Panc1 (cell line): Measurements from ENCODE around the gene KPNB1. TPM values are rescaled to one million over a fixed set of nuclear protein-coding genes. Genes with fewer than 3 reads are reported as not detected.

ENCODE experiments used
- ATAC-seq: fragments of 200-7000 bp; cut with Tn5 transposase; 2 replicates; pipeline ENCODE4 v1.9.1; 2020; ENCODE audit warnings: mild to moderate bottlenecking, moderate library complexity
- BruUV-seq: library from RNA; stranded (reverse); fragments of 400-500 nt; replicated peaks from 2 replicates; lab custom pipeline; 2021; lab: Mats Ljungman, UMichigan
- CTCF ChIA-PET: fragments of 300-600 bp; sonication (Branson Sonifier 250); formaldehyde crosslinking; loops from one replicate; lab custom pipeline; 2022; ENCODE audit warnings: antibody characterized with exemption; lab: Charles Lee
- POLR2A ChIA-PET: fragments of 300-600 bp; sonication (Branson Sonifier 250); formaldehyde crosslinking; loops from one replicate; lab custom pipeline; 2022; ENCODE audit warnings: antibody characterized with exemption; lab: Charles Lee
- DNase-seq: peaks from one replicate; pipeline ENCODE4 v3.0.0-alpha.2; 2010; ENCODE audit warnings: low read depth, low spot score
- H3K27ac ChIP-seq: 2 replicates; pipeline ENCODE4 v1.5.1; 2011; ENCODE audit warnings: mild to moderate bottlenecking, low read length, inconsistent platforms
- H3K27me3 ChIP-seq: fragments of 200-500 bp; sonication (Bioruptor generic); 2 replicates; pipeline ENCODE4 v1.6.0; 2014; ENCODE audit warnings: low read length, inconsistent platforms; ENCODE audit not compliant: control insufficient read depth, insufficient read depth
- H3K36me3 ChIP-seq: fragments of 200-500 bp; sonication (Bioruptor generic); 2 replicates; pipeline ENCODE4 v1.5.1; 2014; ENCODE audit warnings: inconsistent platforms, mild to moderate bottlenecking, low read length, moderate library complexity; ENCODE audit not compliant: control insufficient read depth, insufficient read depth
- H3K4me1 ChIP-seq: 2 replicates; pipeline ENCODE4 v1.5.1; 2011; ENCODE audit warnings: inconsistent platforms, mild to moderate bottlenecking, low read length, moderate library complexity; ENCODE audit not compliant: control insufficient read depth, insufficient read depth
- H3K4me3 ChIP-seq, 2 experiments: 2 replicates each; pipeline ENCODE4 v1.5.1; 2011 to 2012; ENCODE audit warnings: low read depth in 2 of 2, low read length in 2 of 2, mild to moderate bottlenecking in 2 of 2, inconsistent platforms in 1 of 2, moderate library complexity in 1 of 2
- H3K9me3 ChIP-seq: fragments of 200-500 bp; sonication (Bioruptor generic); 2 replicates; pipeline ENCODE4 v1.5.1; 2014; ENCODE audit warnings: low read depth, mild to moderate bottlenecking, inconsistent platforms, low read length, moderate library complexity; ENCODE audit not compliant: control insufficient read depth, insufficient read depth
- POLR2AphosphoS5 ChIP-seq: IDR thresholded peaks from 2 replicates; pipeline ENCODE4 v1.6.1; 2012; ENCODE audit warnings: mild to moderate bottlenecking, low read depth, low read length, moderate library complexity
- SIN3A ChIP-seq: IDR thresholded peaks from 2 replicates; pipeline ENCODE4 v1.6.1; 2012; ENCODE audit warnings: low read depth, mild to moderate bottlenecking, low read length, moderate library complexity, borderline replicate concordance; ENCODE audit not compliant: insufficient read depth
- TCF7L2 ChIP-seq: IDR thresholded peaks from 2 replicates; pipeline ENCODE4 v1.6.1; 2011; ENCODE audit warnings: mild to moderate bottlenecking, low read depth, low read length, inconsistent platforms
- in situ Hi-C: cut with HindIII; loops from 2 replicates; pipeline ENCODE4 v1.10.0; 2016; ENCODE audit warnings: low sequenced_read_pairs, low pct_unique_long_range_greater_than_20kb
- intact Hi-C: fragments of 100-400 bp; cut with micrococcal nuclease; formaldehyde crosslinking; loops from one replicate; pipeline ENCODE4 v1.10.0; 2022; ENCODE audit not compliant: unreplicated experiment
- total RNA-seq: library from RNA; stranded (reverse); gene quantifications from one replicate; pipeline ENCODE4 v1.2.1, GENCODE V29; 2021; ENCODE audit not compliant: unreplicated experiment
- TF ChIP-seq, protein P1 (sequence below): fragments of 450-650 bp; IDR thresholded peaks from 2 replicates; pipeline ENCODE4 v1.5.1; 2017; ENCODE audit warnings: mild to moderate bottlenecking
- TF ChIP-seq, protein P2 (sequence below), 2 experiments: IDR thresholded peaks; 2 replicates each; pipeline ENCODE4 v1.6.1; 2011 to 2012; ENCODE audit warnings: low read depth in 2 of 2, control low read depth in 1 of 2, low read length in 1 of 2, mild to moderate bottlenecking in 1 of 2, moderate library complexity in 1 of 2; ENCODE audit not compliant: insufficient read depth in 1 of 2

KPNB1 gene
- total RNA-seq, 1 experiment from 2014 or later: 666 TPM

DNA sequence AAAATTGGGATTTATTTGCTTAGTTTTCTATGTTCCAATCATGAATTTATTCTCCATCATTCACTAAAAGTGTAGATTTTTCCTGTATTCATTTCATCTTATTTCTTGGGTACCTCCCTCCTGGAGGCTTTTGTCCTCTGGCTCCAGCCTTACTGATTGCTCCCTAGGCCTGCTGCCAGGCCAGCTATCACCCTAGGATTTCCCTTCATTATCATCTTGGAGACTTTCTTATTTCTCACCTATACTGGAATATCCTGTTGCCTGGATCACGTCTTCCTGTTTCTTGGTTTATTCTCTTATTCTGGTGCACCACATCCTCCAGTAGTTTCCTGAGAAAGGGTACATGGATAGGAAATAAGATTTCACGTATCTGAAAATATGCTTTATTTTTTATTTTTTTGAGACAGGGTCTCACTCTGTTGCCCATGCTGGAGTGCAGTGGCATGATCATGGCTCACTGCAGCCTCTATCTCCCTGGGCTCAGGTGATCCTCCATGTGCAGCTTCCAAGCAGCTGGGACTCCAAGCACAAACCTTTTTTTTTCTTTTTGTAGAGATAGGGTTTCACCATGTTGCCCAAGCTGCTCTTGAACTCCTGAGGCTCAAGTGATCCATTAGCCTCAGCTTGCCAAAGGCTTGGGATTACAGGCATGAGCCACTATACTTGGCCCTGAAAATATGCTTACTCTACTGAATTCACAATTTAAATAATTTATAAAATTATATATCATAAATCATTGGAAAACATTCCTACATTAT is 13.3 kb upstream of the KPNB1 start:
- DNase-seq: no peak
- H3K27ac ChIP-seq: no peak overlapping the region
- no TSS peak for BruUV-seq
- in situ Hi-C loops (no loop called here), intact Hi-C loops (no loop called here)
- no peaks in the 10 kb centered on the region for H3K9me3 ChIP-seq
- H3K4me3 ChIP-seq: no peak overlapping the region
- H3K36me3 ChIP-seq: no peaks in the 10 kb centered on the region
- ChIA-PET POLR2A (interaction anchor here (0.6 kb wide), 2 partner anchors 14 to 17 kb away, joined by 7 to 10 read pairs; no protein-coding TSS in a partner anchor), CTCF (no interaction called here)
- H3K4me1 ChIP-seq: no peaks in the 10 kb centered on the region
- no peaks in the 10 kb centered on the region for H3K27me3 ChIP-seq
- TF ChIP-seq TCF7L2: no peak
- TF ChIP-seq, protein P1, sequence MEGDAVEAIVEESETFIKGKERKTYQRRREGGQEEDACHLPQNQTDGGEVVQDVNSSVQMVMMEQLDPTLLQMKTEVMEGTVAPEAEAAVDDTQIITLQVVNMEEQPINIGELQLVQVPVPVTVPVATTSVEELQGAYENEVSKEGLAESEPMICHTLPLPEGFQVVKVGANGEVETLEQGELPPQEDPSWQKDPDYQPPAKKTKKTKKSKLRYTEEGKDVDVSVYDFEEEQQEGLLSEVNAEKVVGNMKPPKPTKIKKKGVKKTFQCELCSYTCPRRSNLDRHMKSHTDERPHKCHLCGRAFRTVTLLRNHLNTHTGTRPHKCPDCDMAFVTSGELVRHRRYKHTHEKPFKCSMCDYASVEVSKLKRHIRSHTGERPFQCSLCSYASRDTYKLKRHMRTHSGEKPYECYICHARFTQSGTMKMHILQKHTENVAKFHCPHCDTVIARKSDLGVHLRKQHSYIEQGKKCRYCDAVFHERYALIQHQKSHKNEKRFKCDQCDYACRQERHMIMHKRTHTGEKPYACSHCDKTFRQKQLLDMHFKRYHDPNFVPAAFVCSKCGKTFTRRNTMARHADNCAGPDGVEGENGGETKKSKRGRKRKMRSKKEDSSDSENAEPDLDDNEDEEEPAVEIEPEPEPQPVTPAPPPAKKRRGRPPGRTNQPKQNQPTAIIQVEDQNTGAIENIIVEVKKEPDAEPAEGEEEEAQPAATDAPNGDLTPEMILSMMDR: no peak
- TF ChIP-seq, protein P2, sequence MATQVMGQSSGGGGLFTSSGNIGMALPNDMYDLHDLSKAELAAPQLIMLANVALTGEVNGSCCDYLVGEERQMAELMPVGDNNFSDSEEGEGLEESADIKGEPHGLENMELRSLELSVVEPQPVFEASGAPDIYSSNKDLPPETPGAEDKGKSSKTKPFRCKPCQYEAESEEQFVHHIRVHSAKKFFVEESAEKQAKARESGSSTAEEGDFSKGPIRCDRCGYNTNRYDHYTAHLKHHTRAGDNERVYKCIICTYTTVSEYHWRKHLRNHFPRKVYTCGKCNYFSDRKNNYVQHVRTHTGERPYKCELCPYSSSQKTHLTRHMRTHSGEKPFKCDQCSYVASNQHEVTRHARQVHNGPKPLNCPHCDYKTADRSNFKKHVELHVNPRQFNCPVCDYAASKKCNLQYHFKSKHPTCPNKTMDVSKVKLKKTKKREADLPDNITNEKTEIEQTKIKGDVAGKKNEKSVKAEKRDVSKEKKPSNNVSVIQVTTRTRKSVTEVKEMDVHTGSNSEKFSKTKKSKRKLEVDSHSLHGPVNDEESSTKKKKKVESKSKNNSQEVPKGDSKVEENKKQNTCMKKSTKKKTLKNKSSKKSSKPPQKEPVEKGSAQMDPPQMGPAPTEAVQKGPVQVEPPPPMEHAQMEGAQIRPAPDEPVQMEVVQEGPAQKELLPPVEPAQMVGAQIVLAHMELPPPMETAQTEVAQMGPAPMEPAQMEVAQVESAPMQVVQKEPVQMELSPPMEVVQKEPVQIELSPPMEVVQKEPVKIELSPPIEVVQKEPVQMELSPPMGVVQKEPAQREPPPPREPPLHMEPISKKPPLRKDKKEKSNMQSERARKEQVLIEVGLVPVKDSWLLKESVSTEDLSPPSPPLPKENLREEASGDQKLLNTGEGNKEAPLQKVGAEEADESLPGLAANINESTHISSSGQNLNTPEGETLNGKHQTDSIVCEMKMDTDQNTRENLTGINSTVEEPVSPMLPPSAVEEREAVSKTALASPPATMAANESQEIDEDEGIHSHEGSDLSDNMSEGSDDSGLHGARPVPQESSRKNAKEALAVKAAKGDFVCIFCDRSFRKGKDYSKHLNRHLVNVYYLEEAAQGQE (IDR thresholded peaks at IDR 0.05; ENCODE audit: insufficient read depth in 1 of 2, low read depth in 2 of 2, low read length in 1 of 2): no peak
- TF ChIP-seq POLR2AphosphoS5: no peak
- no peak for TF ChIP-seq SIN3A
- ATAC-seq: no peak

DNA sequence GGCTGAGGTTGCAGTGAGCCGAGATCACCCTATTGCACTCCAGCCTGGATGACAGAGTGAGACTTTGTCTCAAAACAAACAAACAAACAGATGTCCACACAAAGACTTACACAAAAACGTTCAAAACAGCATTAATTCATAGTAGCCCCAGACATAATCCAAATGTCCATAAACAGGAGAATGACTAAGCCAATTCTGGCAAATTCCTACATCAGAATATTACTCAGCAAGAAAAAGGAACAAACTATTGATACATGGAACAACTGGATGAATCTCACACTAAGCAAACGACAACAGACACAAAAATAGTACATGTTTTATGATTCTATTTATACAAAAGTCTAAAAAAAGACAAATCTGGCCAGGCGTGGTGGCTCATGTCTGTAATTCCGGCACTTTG is 10.8 kb upstream of the KPNB1 start:
- no peak overlapping the region for H3K4me3 ChIP-seq
- in situ Hi-C loops: no loop called here
- H3K9me3 ChIP-seq: no peaks in the 10 kb centered on the region
- H3K27me3 ChIP-seq: no peaks in the 10 kb centered on the region
- H3K36me3 ChIP-seq: no peaks in the 10 kb centered on the region
- no peaks in the 10 kb centered on the region for H3K4me1 ChIP-seq
- intact Hi-C loops: no loop called here
- no TSS peak for BruUV-seq
- TF ChIP-seq TCF7L2 (no peak), POLR2AphosphoS5 (no peak), SIN3A (no peak)
- TF ChIP-seq, protein P2 (IDR thresholded peaks at IDR 0.05; ENCODE audit: insufficient read depth in 1 of 2, low read depth in 2 of 2, low read length in 1 of 2): no peak
- TF ChIP-seq, protein P1: no peak
- ChIA-PET CTCF (no interaction called here), POLR2A (no interaction called here)
- DNase-seq: no peak
- ATAC-seq: no peak
- H3K27ac ChIP-seq: no peak overlapping the region
